Amniotic epithelial cell (primary cell): Measurements from ENCODE around the gene MTG1.
"Not testable (repeated sequence)": the region's sequence is repeated elsewhere in the genome, so short reads cannot be mapped to it uniquely, and the experiment has no call there.

ENCODE experiments used
- DNase-seq: peaks from one replicate; pipeline ENCODE4 v3.0.0-alpha.2; 2010; ENCODE audit warnings: low read depth

Gene MTG1

GRCh38 chr10:133400624-133401424 is 6.9 kb downstream of the MTG1 start:
- no peak for DNase-seq

GRCh38 chr10:133401500-133401899 is 7.5 kb downstream of the MTG1 start:
- DNase-seq: no peak

DNA sequence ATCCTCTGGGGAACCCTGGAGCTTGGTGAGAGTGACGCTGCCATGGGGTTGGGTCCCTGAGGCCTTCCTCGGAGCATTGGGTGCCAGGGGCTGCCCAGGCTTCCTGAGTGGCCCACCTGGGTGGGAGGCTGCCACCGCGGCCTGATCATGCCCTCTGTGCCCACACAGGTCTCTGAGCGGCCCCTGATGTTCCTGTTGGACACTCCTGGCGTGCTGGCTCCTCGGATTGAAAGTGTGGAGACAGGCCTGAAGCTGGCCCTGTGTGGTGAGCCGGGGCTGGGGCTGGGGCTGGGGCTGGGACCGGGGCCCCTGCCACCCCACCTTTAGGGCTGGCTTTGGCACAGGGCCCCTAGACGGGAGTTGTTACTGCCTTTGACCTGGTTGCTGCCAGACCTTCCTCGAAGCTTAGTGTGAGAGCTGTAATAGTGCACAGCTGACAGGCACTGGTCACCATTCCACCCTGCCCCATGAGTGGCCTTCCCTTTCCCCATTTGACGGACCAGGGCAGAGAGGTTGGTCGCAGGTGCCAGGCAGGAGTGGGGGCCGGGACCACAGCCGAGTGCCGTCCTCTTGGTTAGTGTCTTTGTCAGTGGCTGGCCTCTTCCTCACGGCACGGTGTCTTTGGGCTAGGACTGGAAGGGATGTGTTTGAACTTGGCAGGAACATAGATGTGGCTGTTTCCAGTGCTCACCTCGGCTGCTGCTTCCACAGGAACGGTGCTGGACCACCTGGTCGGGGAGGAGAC is 8.2 kb downstream of the MTG1 start:
- no peak for DNase-seq

- no peak for DNase-seq
These were observed 9.4 kb downstream of the MTG1 start for GRCh38 chr10:133403359-133403758.

GRCh38 chr10:133403784-133404183 is 9.8 kb downstream of the MTG1 start:
- DNase-seq: no peak

GRCh38 chr10:133405272-133405671 is 11.3 kb downstream of the MTG1 start:
- DNase-seq: peak; percentile 21

DNA sequence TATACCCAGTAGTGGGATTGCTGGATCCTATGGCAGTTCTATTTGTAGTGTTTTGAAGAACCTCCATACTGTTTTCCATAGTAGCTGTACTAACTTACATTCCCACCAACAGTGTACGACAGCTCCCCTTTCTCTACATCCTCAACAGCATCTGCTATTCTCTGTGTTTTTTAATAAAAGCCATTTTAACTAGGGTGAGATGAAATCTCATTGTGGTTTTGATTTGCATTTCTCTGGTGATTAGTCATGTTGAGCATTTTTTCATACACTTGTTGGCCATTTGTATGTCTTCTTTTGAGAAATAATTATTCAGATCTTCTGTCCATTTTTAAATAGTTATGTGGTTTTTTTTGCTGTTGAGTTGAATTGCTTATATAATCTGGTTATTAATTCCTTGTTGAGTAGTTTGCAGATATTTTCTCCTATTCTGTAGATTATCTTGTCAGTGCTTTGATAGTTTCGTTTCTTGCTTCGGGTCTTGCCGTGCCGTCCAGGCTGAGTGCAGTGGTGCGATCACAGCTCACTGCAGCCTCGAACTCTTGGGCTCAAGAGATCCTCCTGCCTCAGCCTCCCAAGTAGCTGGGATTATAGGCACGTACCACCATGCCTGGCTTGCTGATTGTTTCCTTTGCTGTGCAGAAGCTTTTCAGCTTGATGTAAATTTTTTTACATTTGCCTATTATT is 12.0 kb downstream of the MTG1 start:
- peak; percentile 41 for DNase-seq

DNA sequence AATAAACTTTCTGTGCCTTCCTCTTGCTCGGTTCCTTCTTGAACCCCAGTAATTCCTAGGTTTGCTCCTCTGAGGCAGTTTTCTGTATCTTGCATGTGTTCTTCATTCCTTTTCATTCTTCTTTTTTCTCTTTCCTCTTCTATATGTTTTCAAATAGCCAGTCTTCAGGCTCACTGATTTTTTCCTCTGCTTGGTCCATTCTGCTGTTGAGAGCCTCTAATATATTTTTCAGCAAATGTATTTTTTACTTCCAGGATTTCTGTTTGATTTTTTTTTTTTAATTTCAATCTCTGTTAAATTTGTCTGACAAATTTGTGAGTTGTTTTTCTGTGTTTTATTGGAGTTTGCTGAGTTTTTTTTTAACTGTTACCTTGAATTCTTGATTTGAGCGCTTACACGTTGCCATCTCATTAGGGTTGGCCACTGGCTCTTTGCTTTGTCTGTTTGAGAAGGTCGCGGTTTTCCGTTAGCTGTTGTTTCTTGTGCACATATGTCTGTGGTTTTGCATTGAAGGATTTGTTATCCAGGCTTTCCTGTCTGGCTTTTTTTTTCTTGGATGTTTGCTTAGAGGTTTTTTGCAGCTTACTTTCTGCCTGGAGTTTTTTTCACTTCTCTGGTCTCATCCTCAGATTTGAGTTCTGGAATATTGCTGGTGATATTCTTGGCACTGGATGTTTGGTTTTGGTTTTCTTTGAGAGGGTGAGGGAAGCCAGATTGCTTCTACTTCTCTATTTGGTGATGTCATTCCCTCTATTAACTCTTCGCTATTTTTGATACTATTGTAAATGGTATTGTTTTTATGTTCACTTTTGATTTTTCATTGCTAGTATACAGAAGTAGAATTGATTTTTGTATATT is 17.8 kb downstream of the MTG1 start:
- peak; percentile 12 for DNase-seq

GRCh38 chr10:133412381-133412711 is 18.4 kb downstream of the MTG1 start:
- no peak for DNase-seq

DNA sequence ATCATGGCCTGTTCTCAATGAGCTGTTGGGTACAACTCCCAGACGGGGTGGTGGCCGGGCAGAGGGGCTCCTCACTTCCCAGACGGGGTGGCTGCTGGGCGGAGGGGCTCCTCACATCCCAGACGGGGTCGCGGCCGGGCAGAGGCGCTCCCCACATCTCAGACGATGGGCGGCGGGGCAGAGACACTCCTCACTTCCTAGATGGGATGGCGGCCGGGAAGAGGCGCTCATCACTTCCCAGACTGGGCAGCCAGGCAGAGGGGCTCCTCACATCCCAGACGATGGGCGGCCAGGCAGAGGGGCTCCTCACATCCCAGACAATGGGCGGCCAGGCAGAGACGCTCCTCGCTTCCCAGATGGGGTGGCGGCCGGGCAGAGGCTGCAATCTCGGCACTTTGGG is 20.4 kb downstream of the MTG1 start:
- not testable (repeated sequence) for DNase-seq

DNA sequence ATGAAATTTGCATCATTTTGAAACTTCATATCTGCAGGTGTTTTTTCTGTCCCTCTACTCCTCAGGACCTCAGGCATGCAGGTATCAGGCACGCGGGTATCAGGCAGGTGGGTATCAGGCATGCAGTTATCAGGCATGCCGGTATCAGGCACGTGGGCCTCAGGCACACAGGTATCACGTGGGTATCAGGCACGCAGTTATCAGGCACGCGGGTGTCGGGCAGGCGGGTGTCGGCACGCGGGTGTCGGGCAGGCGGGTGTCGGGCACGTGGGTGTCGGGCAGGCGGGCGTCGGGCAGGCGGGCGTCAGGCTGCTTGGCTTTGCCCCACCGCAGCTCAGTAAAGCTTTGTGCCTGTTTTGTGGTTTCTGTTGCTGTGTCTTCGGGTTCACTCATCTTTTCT is 21.8 kb downstream of the MTG1 start:
- DNase-seq: no peak

GRCh38 chr10:133418289-133418993 is 24.5 kb downstream of the MTG1 start:
- no peak for DNase-seq

- no peak for DNase-seq
These were observed 25.4 kb downstream of the MTG1 start for GRCh38 chr10:133419211-133419950.

GRCh38 chr10:133420028-133420427 is 26.1 kb downstream of the MTG1 start:
- no peak for DNase-seq

DNA sequence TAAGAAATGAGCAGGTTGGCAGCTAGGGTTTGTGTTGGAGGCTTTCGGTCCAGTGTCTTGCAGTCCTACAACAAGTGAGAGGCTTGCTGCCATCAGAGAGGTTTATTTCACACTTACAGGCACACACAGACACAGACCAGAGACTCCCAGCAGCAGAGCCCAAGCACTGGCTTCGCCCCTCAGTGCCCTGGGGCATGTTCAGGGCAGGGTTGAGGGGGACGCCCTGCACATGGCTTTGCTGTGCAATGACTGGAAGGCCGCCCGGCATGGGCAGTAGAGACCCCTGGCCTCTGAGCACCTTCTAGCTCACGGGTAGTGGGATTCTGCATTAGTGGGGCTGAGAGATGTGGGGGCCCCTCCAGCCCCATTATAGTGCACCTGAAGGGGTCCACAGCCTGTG is 26.6 kb downstream of the MTG1 start:
- no peak for DNase-seq

DNA sequence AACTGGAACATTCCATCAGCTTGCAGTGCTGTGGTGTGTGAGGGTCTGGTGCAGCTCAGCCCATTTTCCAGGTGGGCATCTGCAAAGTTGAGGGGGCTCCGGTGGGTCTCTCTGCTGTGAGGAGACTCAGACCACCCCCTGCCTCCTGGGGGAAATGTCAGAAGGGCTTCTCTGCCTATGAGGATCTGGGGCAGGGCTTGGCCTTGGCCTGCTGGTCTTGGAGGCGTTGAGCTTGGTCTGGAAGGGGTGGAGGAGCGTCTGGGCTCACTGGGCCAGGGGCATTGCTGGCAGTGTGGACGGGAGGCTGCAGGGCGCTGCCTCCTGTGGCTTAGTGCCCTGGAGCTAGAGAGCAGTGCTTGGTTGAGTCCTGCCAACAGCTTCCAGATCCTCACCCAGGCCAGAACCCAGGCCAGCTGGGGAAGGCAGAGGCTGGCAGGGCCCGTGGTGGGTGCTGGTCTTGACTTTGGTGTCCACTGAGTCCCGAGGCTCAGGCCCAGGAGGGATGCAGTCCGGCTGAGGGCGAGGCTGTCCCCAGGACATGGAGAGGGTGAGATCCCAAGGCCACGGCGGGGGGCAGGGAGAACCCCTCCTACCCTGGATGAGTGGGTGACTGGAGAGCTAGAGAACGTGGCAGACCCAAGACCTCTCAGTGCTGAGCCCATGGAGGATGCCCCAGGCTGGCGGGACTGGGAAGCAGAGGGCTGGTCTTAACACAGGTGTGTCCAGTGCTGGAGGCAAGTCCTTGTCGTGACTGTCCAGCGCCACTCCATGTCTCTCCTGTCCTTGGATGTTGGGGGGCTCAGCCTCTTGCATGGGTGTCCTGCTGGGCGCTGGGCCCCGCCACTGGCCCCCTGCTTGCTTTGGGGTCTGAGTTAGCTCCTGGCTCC is 27.6 kb downstream of the MTG1 start:
- DNase-seq: no peak

- DNase-seq: no peak
These were observed 28.4 kb downstream of the MTG1 start for GRCh38 chr10:133422223-133422806.

DNA sequence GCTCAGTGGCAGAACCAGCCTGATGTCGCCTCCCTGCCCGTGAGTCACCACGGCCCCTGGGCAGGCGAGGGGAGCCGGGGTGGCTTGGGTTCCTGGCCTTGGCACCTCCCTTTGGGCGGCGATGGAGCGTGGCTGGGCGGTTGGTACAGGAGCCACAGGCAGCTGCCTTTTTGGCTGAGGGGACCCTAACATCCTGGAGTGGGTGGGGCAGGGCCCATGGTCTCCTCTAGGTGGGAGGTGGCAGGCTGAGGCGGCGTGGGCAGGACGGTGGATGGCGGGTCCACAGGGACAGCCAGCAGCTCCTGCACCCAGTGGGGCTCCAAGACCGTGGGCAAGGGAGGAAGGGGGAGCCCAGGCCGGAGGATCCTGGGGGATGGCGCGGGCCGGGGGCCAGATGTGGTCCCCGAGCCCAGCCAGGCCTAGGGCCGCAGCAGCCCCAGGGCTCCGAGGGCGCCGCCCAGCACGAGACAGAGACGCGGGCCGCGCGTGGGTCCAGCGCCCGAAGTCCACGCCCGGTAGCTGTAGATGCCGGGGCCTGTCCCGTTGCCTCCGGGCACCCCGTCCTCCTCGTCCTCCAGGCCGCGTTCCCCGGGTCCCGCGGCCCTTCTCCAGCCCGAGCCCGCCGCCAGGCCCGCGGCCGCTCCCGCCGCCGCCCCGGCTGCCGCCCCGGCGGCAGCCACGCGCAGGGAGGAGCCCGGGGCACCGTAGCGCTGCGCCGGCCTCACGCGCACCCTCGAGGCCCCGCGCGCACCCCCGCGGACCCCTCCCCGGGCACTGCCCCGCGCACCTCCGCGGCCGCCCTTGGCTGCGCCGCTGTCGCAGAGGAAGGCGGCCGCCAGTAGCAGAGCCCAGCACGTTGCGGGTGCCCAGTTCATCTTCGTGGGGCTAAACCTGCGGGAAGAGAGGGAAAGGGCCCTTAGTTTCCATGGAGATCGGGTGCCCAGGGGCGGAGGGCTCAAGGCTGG is 29.1 kb downstream of the MTG1 start:
- DNase-seq: no peak
